GM12892 (cell line): ENCODE data around the gene ABLIM2.

ENCODE experiments used
- POLR2A ChIP-seq: IDR thresholded peaks from 2 replicates; pipeline ENCODE4 v1.6.1; 2011; ENCODE audit warnings: low read depth, low read length, control low read depth
- POLR2AphosphoS5 ChIP-seq: IDR thresholded peaks from 2 replicates; pipeline ENCODE4 v1.6.1; 2011; ENCODE audit warnings: low read depth, low read length, control low read depth
- TAF1 ChIP-seq: IDR thresholded peaks from 2 replicates; pipeline ENCODE4 v1.6.1; 2011; ENCODE audit warnings: low read depth, mild to moderate bottlenecking, control low read depth, low read length, borderline replicate concordance

- TF ChIP-seq POLR2AphosphoS5 (no peak), POLR2A (no peak), TAF1 (no peak)
Measured at GRCh38 chr4:8176547-8177399, 18.2 kb upstream of the ABLIM2 start.
